ENCODE results near the gene JDP2. TPM values are rescaled to one million over a fixed set of nuclear protein-coding genes. Genes with fewer than 3 reads are reported as not detected.
"Not testable (repeated sequence)": the region's sequence is repeated elsewhere in the genome, so short reads cannot be mapped to it uniquely, and the experiment has no call there.

JDP2 gene
- polyA plus RNA-seq, 3 donors: 18.3 to 28.0 (median 26.1) TPM

- no peak for DNase-seq (ENCODE audit: extremely low read depth in 1 of 11, low read depth in 9 of 11, low spot score in 4 of 11)
Observed at GRCh38 chr14:75467763-75468162, 39.9 kb downstream of the JDP2 start.

DNA sequence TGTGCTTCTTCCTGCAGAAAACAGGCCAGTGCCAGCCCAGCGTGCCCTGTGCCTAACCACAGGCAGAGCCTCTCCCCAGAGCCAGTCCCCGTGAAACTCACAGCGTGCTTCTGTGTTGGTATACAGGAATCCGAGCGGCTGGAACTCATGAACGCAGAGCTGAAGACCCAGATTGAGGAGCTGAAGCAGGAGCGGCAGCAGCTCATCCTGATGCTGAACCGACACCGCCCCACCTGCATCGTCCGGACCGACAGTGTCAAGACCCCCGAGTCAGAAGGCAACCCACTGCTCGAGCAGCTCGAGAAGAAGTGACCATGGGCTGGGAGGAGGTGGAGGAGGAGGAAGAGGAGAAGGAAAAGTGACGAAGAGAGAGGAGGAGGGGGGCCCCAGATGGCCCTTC, 41.3 kb downstream of the JDP2 start:
- no peak for DNase-seq (ENCODE audit: extremely low read depth in 1 of 11, low read depth in 9 of 11, low spot score in 4 of 11)

GRCh38 chr14:75469606-75470237, 41.9 kb downstream of the JDP2 start:
- no peak for DNase-seq (ENCODE audit: extremely low read depth in 1 of 11, low read depth in 9 of 11, low spot score in 4 of 11)

DNA sequence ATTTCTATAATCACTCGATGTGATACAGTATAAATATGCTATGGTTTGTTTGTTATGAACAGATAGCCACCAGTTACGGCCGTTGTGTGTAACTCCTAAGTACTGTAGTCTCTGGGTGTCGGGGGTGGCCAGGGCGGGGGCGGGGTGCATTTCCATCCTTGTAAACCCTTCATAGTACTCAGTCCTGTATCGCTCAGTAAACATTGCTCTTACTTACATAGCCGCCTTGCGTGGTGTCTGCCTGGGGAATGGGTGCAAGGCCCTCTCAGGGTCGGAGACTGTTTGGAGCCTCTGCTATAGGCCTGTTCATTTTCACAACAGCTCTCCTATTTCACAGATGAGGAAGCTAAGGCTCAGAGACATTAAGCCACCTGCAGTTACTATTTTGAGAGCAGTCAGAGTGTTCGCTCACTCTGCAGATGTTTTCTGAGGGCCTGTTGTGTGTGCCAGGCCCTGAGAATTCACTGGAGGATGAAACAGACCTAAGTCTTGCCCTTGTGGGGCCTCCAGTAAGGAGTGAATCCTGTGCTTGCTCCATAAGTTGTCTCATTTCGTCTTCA, 42.5 kb downstream of the JDP2 start:
- no peak for DNase-seq (ENCODE audit: extremely low read depth in 1 of 11, low read depth in 9 of 11, low spot score in 4 of 11)

DNA sequence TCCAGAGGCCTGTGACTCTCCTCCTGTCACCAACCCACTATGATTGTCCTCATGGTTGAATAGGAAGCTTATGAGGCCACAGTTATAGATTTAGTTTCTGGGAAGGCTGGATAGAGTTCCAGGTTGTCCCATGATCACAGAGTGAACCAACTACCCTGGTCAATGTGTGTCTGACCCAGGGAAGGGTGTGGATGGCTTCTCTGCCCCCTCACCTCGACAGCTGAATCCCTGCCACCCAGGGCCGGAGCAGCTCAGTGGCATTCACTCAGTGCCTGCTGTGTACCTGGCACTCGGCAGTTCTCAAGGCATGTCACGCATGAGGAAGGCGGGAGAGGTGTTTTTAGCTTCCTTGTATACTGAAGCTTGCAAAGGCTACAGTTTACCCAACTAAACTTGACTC, 43.2 kb downstream of the JDP2 start:
- DNase-seq (ENCODE audit: extremely low read depth in 1 of 11, low read depth in 9 of 11, low spot score in 4 of 11): no peak

DNA sequence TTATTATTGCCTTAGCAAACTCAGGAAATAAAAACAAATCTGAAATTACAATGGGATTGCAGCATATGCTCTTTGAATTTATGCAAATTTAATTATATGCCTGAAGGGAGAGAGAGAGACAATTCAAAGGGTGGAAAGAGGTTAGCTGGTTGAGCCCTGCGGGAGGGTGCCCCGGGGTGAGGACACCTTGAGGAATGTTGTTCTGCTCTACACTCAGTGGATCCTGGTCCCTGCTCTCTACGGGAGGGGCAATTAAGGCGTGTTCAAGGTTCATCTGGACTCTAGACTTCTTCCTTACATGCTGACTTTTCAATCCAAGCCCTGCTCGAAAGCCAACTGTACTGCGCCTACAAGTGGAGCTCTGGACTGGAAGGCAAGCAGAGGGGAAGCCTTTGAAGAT, 46.3 kb downstream of the JDP2 start:
- DNase-seq (ENCODE audit: extremely low read depth in 1 of 11, low read depth in 9 of 11, low spot score in 4 of 11): not testable (repeated sequence)

- DNase-seq (ENCODE audit: extremely low read depth in 1 of 11, low read depth in 9 of 11, low spot score in 4 of 11): no peak
Observed at GRCh38 chr14:75476274-75476995, 48.6 kb downstream of the JDP2 start.

DNA sequence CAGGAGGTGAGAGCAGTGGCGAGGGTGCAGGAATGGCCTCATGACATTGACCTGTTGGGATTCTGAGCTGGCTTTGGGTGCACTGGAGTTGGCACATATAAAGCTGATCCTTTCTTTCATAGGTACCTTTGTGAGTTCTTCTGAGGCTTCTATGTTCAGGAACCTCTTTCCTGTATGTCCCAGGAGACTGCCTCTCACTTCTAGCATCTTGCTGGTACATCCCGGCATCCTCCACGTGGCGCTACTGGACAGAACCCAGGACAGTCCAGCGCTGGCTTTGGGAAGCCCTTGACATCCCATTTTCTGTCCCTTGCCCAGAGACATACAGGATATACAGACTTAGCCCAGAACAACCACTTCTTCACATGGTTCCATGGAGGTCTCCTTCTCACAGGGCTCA, 50.1 kb downstream of the JDP2 start:
- DNase-seq (ENCODE audit: extremely low read depth in 1 of 11, low read depth in 9 of 11, low spot score in 4 of 11): no peak

GRCh38 chr14:75479770-75480600, 52.2 kb downstream of the JDP2 start:
- DNase-seq (ENCODE audit: extremely low read depth in 1 of 11, low read depth in 9 of 11, low spot score in 4 of 11): no peak

GRCh38 chr14:75482366-75482765, 54.5 kb downstream of the JDP2 start:
- DNase-seq (ENCODE audit: extremely low read depth in 1 of 11, low read depth in 9 of 11, low spot score in 4 of 11): no peak

- DNase-seq (ENCODE audit: extremely low read depth in 1 of 11, low read depth in 9 of 11, low spot score in 4 of 11): no peak
Observed at GRCh38 chr14:75484711-75485429, 57.0 kb downstream of the JDP2 start.

DNA sequence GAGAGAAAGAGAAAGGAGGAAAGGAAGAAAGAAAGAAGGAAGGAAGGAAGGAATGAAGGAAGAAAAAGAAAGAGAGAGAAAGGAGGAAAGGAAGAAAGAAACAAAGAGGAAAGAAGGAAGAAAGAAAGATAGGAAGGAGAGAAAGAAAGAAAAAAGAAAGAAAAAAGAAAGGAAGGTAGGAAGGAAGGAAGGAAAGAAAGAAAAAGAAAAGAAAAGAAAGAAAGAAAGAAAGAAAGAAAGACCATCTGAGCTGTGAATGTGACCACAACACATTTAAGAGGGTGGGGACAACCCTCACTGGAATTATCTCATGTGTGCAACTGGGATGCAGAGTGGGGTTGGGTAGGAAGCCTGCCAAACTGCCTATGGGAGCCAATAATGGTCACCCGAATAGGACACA, 58.5 kb downstream of the JDP2 start:
- DNase-seq (ENCODE audit: extremely low read depth in 1 of 11, low read depth in 9 of 11, low spot score in 4 of 11): no peak

DNA sequence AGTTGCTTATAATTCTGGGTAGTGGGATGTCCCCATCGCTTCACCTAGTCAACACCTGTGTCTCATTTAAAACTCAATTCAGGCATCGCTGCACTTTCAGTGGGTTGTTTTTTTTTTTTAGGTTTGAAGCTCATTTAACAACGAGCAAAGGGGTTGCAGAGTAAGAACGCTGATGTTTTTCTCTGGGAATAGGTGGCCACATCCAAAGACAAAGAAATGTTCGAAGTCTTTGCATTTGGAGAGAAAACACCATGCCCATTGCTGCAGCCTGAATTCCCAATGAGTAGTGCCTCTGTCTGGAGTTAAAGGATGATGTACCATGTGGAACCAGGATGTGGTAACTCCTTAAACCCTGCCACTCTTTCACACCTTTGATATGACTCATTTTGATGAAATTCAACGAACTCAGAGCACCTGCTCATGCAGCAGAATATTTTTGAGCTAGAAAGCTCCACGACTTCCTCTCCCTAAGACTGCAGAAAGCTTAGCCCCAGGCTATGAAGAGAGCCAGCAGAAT, 59.4 kb downstream of the JDP2 start:
- no peak for DNase-seq (ENCODE audit: extremely low read depth in 1 of 11, low read depth in 9 of 11, low spot score in 4 of 11)

- no peak for DNase-seq (ENCODE audit: extremely low read depth in 1 of 11, low read depth in 9 of 11, low spot score in 4 of 11)
Observed at GRCh38 chr14:75489480-75489837, 61.6 kb downstream of the JDP2 start.

DNA sequence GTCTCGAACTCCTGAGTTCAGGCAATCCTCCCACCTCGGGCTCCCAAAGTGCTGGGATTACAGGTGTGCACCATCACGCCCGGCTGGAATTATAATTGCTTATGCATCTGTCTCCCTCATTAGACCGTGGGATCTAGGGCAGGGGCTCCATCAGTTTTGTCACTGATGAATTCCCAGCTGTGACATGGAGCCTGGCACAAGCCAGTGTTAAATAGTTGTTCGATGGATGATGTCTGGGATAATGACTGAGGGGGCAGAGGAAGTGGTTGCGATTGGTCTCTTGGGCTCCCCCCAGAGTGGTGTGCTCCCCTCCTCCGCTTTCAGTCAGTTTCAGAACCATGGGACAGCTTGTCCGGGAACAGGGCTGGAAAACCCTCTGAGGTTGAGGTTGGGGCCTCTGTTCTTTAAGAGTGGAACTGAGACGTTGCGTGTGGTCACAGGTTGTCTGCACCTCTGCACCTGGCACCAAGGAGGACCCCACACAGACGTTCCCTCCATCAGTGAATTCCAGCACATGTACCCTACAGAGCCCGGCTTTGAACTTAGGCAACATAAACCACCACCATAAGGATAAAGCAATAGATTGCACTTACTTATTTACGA, 63.7 kb downstream of the JDP2 start:
- no peak for DNase-seq (ENCODE audit: extremely low read depth in 1 of 11, low read depth in 9 of 11, low spot score in 4 of 11)

DNA sequence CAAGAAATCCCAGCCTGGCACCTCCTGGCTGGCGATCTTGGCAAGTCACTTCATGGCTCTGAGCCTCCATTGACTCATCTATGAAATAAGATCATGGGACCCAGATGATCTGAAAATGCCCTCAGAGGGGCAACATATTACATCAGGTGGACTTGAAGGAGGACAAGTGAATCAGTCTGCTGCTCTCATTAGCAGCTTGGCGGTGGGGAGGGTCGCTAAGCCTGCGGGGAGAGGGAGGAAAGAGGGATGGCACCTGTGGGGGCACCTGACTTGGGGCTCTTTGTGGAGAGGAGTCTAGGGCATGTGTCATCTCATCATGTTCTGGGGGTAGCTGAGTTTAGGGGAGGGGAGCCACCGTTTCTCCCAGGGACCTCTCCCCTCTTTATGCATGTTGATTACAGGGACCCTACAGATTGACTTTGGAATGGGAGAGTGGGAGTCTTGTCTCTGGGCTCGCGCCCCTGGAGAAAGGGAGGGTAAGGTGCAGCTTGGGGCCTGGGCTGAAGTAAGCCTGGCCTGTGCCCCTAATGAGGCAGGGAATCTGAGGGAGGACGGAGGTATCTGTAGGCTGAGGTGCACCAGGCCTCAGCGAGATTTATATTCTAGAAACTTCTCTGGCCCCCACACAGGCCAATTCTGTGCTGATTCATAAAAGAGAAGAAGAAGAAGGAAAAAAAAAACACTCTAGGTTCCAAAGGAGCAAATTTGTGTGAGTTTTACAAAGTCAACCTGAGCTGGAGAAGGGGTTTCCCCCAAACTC, 65.2 kb downstream of the JDP2 start:
- no peak for DNase-seq (ENCODE audit: extremely low read depth in 1 of 11, low read depth in 9 of 11, low spot score in 4 of 11)

GRCh38 chr14:75493592-75494087, 65.8 kb downstream of the JDP2 start:
- peak in 1 of 11 donors; percentile 34 for DNase-seq (ENCODE audit: extremely low read depth in 1 of 11, low read depth in 9 of 11, low spot score in 4 of 11)

DNA sequence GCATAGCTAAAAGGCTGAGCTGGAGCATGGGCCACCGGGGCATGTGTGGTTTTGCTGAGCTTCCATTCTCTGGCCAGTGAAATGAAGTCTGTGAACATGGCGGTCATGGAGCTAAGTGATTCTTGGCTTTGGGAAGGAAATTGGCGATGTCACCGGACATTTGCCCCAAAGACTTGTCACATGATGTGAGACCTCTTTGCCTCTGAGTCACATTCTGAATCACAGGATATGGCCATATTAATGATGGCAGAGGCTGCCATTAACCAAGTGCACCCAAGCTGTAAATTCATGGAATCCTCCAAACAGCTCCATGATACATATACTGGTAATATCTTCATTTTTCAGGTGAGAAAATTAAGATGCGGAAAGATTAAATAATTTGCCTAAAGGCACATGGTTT, 67.1 kb downstream of the JDP2 start:
- DNase-seq (ENCODE audit: extremely low read depth in 1 of 11, low read depth in 9 of 11, low spot score in 4 of 11): no peak

Data from renal cortex interstitium (tissue), 11 donors.